HepG2 (cell line): ENCODE data around the gene NGEF. TPM values are rescaled to one million over a fixed set of nuclear protein-coding genes. Genes with fewer than 3 reads are reported as not detected.

Experiments
- ATRX ChIP-seq: sonication (generic); formaldehyde crosslinking; IDR thresholded peaks from 2 replicates; pipeline ENCODE4 v1.4.0; 2020; ENCODE audit warnings: missing genetic modification reagents, borderline replicate concordance
- MBD4 ChIP-seq: IDR thresholded peaks from 2 replicates; pipeline ENCODE4 v1.6.1; 2012; ENCODE audit warnings: low read length, inconsistent platforms, borderline replicate concordance
- RFX3 ChIP-seq: IDR thresholded peaks from 2 replicates; pipeline ENCODE4 v1.6.1; 2016; ENCODE audit warnings: missing biosample characterization, missing genetic modification reagents
- SAFB2 ChIP-seq: sonication (generic); formaldehyde crosslinking; IDR thresholded peaks from 2 replicates; pipeline ENCODE4 v1.5.1; 2020; ENCODE audit warnings: missing genetic modification reagents, low read depth, mild to moderate bottlenecking, borderline replicate concordance
- SIN3A ChIP-seq: IDR thresholded peaks from 2 replicates; pipeline ENCODE4 v1.6.1; 2011; ENCODE audit warnings: low read depth, mild to moderate bottlenecking, control low read depth, low read length, borderline replicate concordance
- ZBTB20 ChIP-seq: sonication (generic); formaldehyde crosslinking; IDR thresholded peaks from 2 replicates; pipeline ENCODE4 v1.8.1; 2023; ENCODE audit warnings: missing genetic modification reagents, low read depth, mild to moderate bottlenecking, borderline replicate concordance
- ZBTB38 ChIP-seq: sonication (generic); formaldehyde crosslinking; IDR thresholded peaks from 2 replicates; pipeline ENCODE4 v1.5.1; 2020; ENCODE audit warnings: mild to moderate bottlenecking, missing genetic modification reagents
- ZBTB7B ChIP-seq: sonication (generic); formaldehyde crosslinking; IDR thresholded peaks from 2 replicates; pipeline ENCODE4 v1.4.0; 2020; ENCODE audit warnings: missing genetic modification reagents
- ZFP37 ChIP-seq: sonication (generic); formaldehyde crosslinking; IDR thresholded peaks from 2 replicates; pipeline ENCODE4 v1.4.0; 2020; ENCODE audit warnings: missing genetic modification reagents, borderline replicate concordance
- ZNF343 ChIP-seq: sonication (generic); formaldehyde crosslinking; IDR thresholded peaks from 2 replicates; pipeline ENCODE4 v1.4.0; 2020; ENCODE audit warnings: mild to moderate bottlenecking, missing genetic modification reagents
- ZNF550 ChIP-seq: sonication (generic); formaldehyde crosslinking; IDR thresholded peaks from 2 replicates; pipeline ENCODE4 v1.4.0; 2020; ENCODE audit warnings: mild to moderate bottlenecking, missing genetic modification reagents, borderline replicate concordance
- ZNF747 ChIP-seq: sonication (generic); formaldehyde crosslinking; IDR thresholded peaks from 2 replicates; pipeline ENCODE4 v1.8.1; 2023; ENCODE audit warnings: missing genetic modification reagents, mild to moderate bottlenecking, borderline replicate concordance
- ZNF768 ChIP-seq: sonication (generic); formaldehyde crosslinking; IDR thresholded peaks from 2 replicates; pipeline ENCODE4 v1.4.0; 2020; ENCODE audit warnings: missing genetic modification reagents
- ZSCAN21 ChIP-seq: sonication (generic); formaldehyde crosslinking; IDR thresholded peaks from 2 replicates; pipeline ENCODE4 v1.8.0; 2022; ENCODE audit warnings: mild to moderate bottlenecking, missing genetic modification reagents, moderate library complexity, borderline replicate concordance
- ZSCAN30 ChIP-seq: sonication (generic); formaldehyde crosslinking; IDR thresholded peaks from 2 replicates; pipeline ENCODE4 v1.5.0; 2020; ENCODE audit warnings: mild to moderate bottlenecking, missing genetic modification reagents
- polyA plus RNA-seq, 8 experiments: library from polyadenylated mRNA; depleted of rRNA in 3 of 8; stranded (reverse) in 7 of 8; unstranded in 1 of 8; fragments of >200 nt; fragmentation: Illumina TruSeq in 4 of 8; extraction: Trizol in 4 of 8; gene quantifications; 2 replicates each; pipeline versions ENCODE4 v1.2.1 to v1.2.3, GENCODE V29; 2011 to 2016; ENCODE audit warnings: low read depth in 4 of 8, missing spikeins in 1 of 8, mixed read lengths in 1 of 8; ENCODE audit not compliant: insufficient read depth in 1 of 8
- total RNA-seq, 5 experiments: library from RNA; depleted of rRNA; stranded (reverse); fragments of >200 nt; fragmentation: Illumina TruSeq; extraction: Trizol; gene quantifications; 2 replicates each; pipeline ENCODE4 v1.2.3, GENCODE V29; 2016; ENCODE audit warnings: low read depth in 1 of 5
- TF ChIP-seq, protein P1 (sequence below): sonication (generic); formaldehyde crosslinking; IDR thresholded peaks from 2 replicates; pipeline ENCODE4 v1.5.0; 2020; ENCODE audit warnings: mild to moderate bottlenecking, missing genetic modification reagents
- TF ChIP-seq, protein P2 (sequence below): sonication (generic); formaldehyde crosslinking; IDR thresholded peaks from 2 replicates; pipeline ENCODE4 v1.4.0; 2020; ENCODE audit warnings: missing genetic modification reagents
- TF ChIP-seq, protein P3 (sequence below): sonication (generic); formaldehyde crosslinking; IDR thresholded peaks from 2 replicates; pipeline ENCODE4 v1.5.0; 2020; ENCODE audit warnings: mild to moderate bottlenecking, missing genetic modification reagents, moderate library complexity
- TF ChIP-seq, protein P4 (sequence below): sonication (generic); formaldehyde crosslinking; IDR thresholded peaks from 2 replicates; pipeline ENCODE4 v1.9.0; 2021; ENCODE audit warnings: missing genetic modification reagents, borderline replicate concordance

NGEF gene
- total and polyA plus RNA-seq, 2 of the 13 experiments (the other 11 are each of a cell fraction or from before 2014, with no cell fraction given) = 14.4 to 36.9 TPM

DNA sequence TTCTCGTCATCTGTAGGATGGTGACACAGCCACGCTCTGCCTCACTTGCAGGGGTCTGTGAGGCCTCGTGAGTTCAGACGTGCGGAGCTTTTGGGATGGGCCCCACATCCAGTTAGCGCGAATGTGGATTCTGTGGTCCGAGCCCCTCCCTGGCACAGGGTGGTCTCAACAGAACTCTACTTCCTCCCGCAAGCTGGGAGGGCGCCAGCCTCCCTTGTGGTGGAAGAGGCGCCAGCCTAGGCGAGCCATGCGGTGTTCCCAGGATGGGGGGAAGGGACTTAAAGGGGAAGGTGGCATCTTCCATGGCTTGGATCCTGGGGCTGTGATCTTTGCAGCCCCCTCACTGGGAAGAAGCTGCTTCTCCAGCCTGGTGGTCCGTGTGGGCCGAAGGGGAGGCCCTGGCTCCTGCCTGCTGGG lies 141.6 kb downstream of the NGEF start (continued):
- TF ChIP-seq ATRX (CRISPR knock-in tag) (no peak), ZSCAN21 (CRISPR knock-in tag) (peak; percentile 43; the same call in 1 of the 2 replicates), SIN3A (no peak), ZFP37 (CRISPR knock-in tag) (no peak), MBD4 (no peak), ZNF747 (no peak), SAFB2 (CRISPR knock-in tag) (0 out of 2 replicates have a peak, but pooled peaks have one; percentile 70), ZNF343 (CRISPR knock-in tag) (no peak; the same call in 1 of the 2 replicates), ZBTB20 (CRISPR knock-in tag) (0 out of 2 replicates have a peak, but pooled peaks have one; percentile 16), ZNF550 (CRISPR knock-in tag) (peak; percentile 39; the same call in 1 of the 2 replicates), ZBTB7B (CRISPR knock-in tag) (0 out of 2 replicates have a peak, but pooled peaks have one; percentile 4), ZSCAN30 (CRISPR knock-in tag) (no peak), ZNF768 (CRISPR knock-in tag) (peak; percentile 34; the same call in 1 of the 2 replicates), ZBTB38 (CRISPR knock-in tag) (peak; percentile 43; the same call in 1 of the 2 replicates), RFX3 (no peak)
- TF ChIP-seq, protein P1, sequence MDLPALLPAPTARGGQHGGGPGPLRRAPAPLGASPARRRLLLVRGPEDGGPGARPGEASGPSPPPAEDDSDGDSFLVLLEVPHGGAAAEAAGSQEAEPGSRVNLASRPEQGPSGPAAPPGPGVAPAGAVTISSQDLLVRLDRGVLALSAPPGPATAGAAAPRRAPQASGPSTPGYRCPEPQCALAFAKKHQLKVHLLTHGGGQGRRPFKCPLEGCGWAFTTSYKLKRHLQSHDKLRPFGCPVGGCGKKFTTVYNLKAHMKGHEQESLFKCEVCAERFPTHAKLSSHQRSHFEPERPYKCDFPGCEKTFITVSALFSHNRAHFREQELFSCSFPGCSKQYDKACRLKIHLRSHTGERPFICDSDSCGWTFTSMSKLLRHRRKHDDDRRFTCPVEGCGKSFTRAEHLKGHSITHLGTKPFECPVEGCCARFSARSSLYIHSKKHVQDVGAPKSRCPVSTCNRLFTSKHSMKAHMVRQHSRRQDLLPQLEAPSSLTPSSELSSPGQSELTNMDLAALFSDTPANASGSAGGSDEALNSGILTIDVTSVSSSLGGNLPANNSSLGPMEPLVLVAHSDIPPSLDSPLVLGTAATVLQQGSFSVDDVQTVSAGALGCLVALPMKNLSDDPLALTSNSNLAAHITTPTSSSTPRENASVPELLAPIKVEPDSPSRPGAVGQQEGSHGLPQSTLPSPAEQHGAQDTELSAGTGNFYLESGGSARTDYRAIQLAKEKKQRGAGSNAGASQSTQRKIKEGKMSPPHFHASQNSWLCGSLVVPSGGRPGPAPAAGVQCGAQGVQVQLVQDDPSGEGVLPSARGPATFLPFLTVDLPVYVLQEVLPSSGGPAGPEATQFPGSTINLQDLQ (CRISPR knock-in tag) = peak; percentile 59; the same call in 1 of the 2 replicates
- TF ChIP-seq, protein P2, sequence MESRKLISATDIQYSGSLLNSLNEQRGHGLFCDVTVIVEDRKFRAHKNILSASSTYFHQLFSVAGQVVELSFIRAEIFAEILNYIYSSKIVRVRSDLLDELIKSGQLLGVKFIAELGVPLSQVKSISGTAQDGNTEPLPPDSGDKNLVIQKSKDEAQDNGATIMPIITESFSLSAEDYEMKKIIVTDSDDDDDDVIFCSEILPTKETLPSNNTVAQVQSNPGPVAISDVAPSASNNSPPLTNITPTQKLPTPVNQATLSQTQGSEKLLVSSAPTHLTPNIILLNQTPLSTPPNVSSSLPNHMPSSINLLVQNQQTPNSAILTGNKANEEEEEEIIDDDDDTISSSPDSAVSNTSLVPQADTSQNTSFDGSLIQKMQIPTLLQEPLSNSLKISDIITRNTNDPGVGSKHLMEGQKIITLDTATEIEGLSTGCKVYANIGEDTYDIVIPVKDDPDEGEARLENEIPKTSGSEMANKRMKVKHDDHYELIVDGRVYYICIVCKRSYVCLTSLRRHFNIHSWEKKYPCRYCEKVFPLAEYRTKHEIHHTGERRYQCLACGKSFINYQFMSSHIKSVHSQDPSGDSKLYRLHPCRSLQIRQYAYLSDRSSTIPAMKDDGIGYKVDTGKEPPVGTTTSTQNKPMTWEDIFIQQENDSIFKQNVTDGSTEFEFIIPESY (CRISPR knock-in tag) = peak; percentile 97
- TF ChIP-seq, protein P3, sequence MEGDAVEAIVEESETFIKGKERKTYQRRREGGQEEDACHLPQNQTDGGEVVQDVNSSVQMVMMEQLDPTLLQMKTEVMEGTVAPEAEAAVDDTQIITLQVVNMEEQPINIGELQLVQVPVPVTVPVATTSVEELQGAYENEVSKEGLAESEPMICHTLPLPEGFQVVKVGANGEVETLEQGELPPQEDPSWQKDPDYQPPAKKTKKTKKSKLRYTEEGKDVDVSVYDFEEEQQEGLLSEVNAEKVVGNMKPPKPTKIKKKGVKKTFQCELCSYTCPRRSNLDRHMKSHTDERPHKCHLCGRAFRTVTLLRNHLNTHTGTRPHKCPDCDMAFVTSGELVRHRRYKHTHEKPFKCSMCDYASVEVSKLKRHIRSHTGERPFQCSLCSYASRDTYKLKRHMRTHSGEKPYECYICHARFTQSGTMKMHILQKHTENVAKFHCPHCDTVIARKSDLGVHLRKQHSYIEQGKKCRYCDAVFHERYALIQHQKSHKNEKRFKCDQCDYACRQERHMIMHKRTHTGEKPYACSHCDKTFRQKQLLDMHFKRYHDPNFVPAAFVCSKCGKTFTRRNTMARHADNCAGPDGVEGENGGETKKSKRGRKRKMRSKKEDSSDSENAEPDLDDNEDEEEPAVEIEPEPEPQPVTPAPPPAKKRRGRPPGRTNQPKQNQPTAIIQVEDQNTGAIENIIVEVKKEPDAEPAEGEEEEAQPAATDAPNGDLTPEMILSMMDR = peak; percentile 7; the same call in 1 of the 2 replicates
- TF ChIP-seq, protein P4, sequence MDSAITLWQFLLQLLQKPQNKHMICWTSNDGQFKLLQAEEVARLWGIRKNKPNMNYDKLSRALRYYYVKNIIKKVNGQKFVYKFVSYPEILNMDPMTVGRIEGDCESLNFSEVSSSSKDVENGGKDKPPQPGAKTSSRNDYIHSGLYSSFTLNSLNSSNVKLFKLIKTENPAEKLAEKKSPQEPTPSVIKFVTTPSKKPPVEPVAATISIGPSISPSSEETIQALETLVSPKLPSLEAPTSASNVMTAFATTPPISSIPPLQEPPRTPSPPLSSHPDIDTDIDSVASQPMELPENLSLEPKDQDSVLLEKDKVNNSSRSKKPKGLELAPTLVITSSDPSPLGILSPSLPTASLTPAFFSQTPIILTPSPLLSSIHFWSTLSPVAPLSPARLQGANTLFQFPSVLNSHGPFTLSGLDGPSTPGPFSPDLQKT = no peak
